A673 (cell line): ENCODE results near the gene PFKFB2. TPM values are rescaled to one million over a fixed set of nuclear protein-coding genes. Genes with fewer than 3 reads are reported as not detected.

ENCODE experiments used
- BruUV-seq: library from RNA; stranded (reverse); fragments of 400-500 nt; replicated peaks from 2 replicates; lab custom pipeline; 2021; lab: Mats Ljungman, UMichigan
- CTCF ChIA-PET: fragments of 300-600 bp; sonication (Branson Sonifier 250); formaldehyde crosslinking; loops from one replicate; lab custom pipeline; 2022; ENCODE audit warnings: antibody characterized with exemption; lab: Charles Lee
- POLR2A ChIA-PET: fragments of 300-600 bp; sonication (Branson Sonifier 250); formaldehyde crosslinking; loops from one replicate; lab custom pipeline; 2022; ENCODE audit warnings: antibody characterized with exemption; ENCODE audit not compliant: low non-redundant PET; lab: Charles Lee
- DNase-seq: peaks from one replicate; pipeline ENCODE4 v3.0.0-alpha.2; 2015; ENCODE audit warnings: low spot score
- H3K27ac ChIP-seq: fragments of 200-600 bp; sonication (generic); 2 replicates; pipeline ENCODE4 v1.5.1; 2016; ENCODE audit warnings: mixed run types, low read depth, mild to moderate bottlenecking, mixed read lengths, antibody characterized with exemption, low read length; ENCODE audit not compliant: poor library complexity, severe bottlenecking
- H3K27me3 ChIP-seq: fragments of 200-600 bp; sonication (generic); replicated peaks from 2 replicates; pipeline ENCODE4 v1.6.1; 2017; ENCODE audit warnings: mixed run types, low read depth, mild to moderate bottlenecking, mixed read lengths, antibody characterized with exemption, low read length; ENCODE audit not compliant: insufficient read depth, poor library complexity
- H3K36me3 ChIP-seq: fragments of 200-600 bp; sonication (generic); 2 replicates; pipeline ENCODE4 v1.6.1; 2016; ENCODE audit warnings: mixed run types, mild to moderate bottlenecking, mixed read lengths, antibody characterized with exemption, low read length; ENCODE audit not compliant: insufficient read depth, poor library complexity, severe bottlenecking
- H3K4me1 ChIP-seq: fragments of 200-600 bp; sonication (generic); 2 replicates; pipeline ENCODE4 v1.6.1; 2017; ENCODE audit warnings: mixed run types, mild to moderate bottlenecking, mixed read lengths, antibody characterized with exemption, low read length; ENCODE audit not compliant: insufficient read depth, poor library complexity, severe bottlenecking
- H3K4me3 ChIP-seq: fragments of 200-600 bp; sonication (generic); 2 replicates; pipeline ENCODE4 v1.5.1; 2016; ENCODE audit warnings: low read depth, mixed run types, mild to moderate bottlenecking, mixed read lengths, low read length; ENCODE audit not compliant: poor library complexity, severe bottlenecking
- H3K9me3 ChIP-seq: fragments of 200-600 bp; sonication (generic); 2 replicates; pipeline ENCODE4 v1.6.1; 2016; ENCODE audit warnings: mixed run types, low read depth, mild to moderate bottlenecking, mixed read lengths, antibody characterized with exemption, low read length; ENCODE audit not compliant: poor library complexity, severe bottlenecking
- EZH2 ChIP-seq: fragments of 200-600 bp; sonication (generic); IDR thresholded peaks from 2 replicates; pipeline ENCODE4 v1.6.1; 2017; ENCODE audit warnings: borderline replicate concordance, low read depth, mild to moderate bottlenecking, mixed read lengths, antibody characterized with exemption, low read length; ENCODE audit not compliant: poor library complexity, severe bottlenecking
- intact Hi-C: fragments of 100-400 bp; cut with micrococcal nuclease; formaldehyde crosslinking; loops from one replicate; pipeline ENCODE4 v1.10.0; 2022; ENCODE audit not compliant: unreplicated experiment
- total RNA-seq: library from RNA; stranded (reverse); gene quantifications from 2 replicates; pipeline ENCODE4 v1.2.3, GENCODE V29; 2021
- TF ChIP-seq, protein P1 (sequence below): fragments of 300-800, 200-600 bp; sonication (generic); conservative IDR thresholded peaks from 2 replicates; pipeline ENCODE4 v1.5.1; 2017; ENCODE audit warnings: low read depth, mild to moderate bottlenecking, antibody characterized with exemption, low read length, moderate library complexity, mixed read lengths

The PFKFB2 gene
- total RNA-seq, 1 experiment from 2014 or later: 7.6 TPM

GRCh38 chr1:207018707-207019106 is 34.4 kb upstream of the PFKFB2 start:
- no peak overlapping the region for H3K27ac ChIP-seq
- intact Hi-C loops: no loop called here
- no peaks in the 10 kb centered on the region for H3K9me3 ChIP-seq
- H3K4me1 ChIP-seq: no peaks in the 10 kb centered on the region
- H3K36me3 ChIP-seq: no peaks in the 10 kb centered on the region
- TF ChIP-seq, protein P1, sequence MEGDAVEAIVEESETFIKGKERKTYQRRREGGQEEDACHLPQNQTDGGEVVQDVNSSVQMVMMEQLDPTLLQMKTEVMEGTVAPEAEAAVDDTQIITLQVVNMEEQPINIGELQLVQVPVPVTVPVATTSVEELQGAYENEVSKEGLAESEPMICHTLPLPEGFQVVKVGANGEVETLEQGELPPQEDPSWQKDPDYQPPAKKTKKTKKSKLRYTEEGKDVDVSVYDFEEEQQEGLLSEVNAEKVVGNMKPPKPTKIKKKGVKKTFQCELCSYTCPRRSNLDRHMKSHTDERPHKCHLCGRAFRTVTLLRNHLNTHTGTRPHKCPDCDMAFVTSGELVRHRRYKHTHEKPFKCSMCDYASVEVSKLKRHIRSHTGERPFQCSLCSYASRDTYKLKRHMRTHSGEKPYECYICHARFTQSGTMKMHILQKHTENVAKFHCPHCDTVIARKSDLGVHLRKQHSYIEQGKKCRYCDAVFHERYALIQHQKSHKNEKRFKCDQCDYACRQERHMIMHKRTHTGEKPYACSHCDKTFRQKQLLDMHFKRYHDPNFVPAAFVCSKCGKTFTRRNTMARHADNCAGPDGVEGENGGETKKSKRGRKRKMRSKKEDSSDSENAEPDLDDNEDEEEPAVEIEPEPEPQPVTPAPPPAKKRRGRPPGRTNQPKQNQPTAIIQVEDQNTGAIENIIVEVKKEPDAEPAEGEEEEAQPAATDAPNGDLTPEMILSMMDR: no peak
- TF ChIP-seq EZH2: no peak
- CTCF ChIA-PET: no interaction called here
- no TSS peak for BruUV-seq
- POLR2A ChIA-PET: no interaction called here
- no peak overlapping the region for H3K4me3 ChIP-seq
- peaks cover 7% of the 10 kb centered on the region for H3K27me3 ChIP-seq
- DNase-seq: no peak

DNA sequence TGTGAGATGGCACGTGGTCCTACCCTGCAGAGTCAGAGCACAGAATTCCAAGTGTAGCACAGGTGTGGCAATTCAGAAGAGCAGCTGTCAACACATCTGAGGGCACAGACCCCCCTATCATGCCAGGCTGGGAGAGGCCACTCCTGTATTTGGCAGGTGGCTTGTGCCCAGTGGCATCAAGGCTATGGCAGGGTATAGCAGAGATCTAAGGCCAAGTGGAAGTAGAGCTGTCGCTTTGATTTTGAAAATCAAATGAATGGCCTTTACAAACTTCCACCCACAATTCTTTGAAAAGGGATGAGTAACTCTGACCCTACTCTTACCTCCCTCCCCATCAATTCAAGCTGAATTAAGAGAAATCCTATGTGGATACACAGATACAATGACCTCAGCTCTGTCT is 33.9 kb upstream of the PFKFB2 start:
- H3K36me3 ChIP-seq: no peaks in the 10 kb centered on the region
- H3K4me3 ChIP-seq: no peak overlapping the region
- TF ChIP-seq EZH2: no peak
- TF ChIP-seq, protein P1: no peak
- H3K9me3 ChIP-seq: no peaks in the 10 kb centered on the region
- intact Hi-C loops: no loop called here
- DNase-seq: no peak
- BruUV-seq: no TSS peak
- no peak overlapping the region for H3K27ac ChIP-seq
- H3K27me3 ChIP-seq: peaks cover 2% of the 10 kb centered on the region
- ChIA-PET POLR2A (no interaction called here), CTCF (no interaction called here)
- no peaks in the 10 kb centered on the region for H3K4me1 ChIP-seq

GRCh38 chr1:207019661-207020060 is 33.4 kb upstream of the PFKFB2 start:
- Histone ChIP-seq H3K27ac (no peak overlapping the region), H3K36me3 (no peaks in the 10 kb centered on the region), H3K4me3 (no peak overlapping the region), H3K27me3 (no peaks in the 10 kb centered on the region), H3K9me3 (no peaks in the 10 kb centered on the region), H3K4me1 (no peaks in the 10 kb centered on the region)
- no TSS peak for BruUV-seq
- POLR2A ChIA-PET: no interaction called here
- DNase-seq: no peak
- TF ChIP-seq, protein P1: no peak
- TF ChIP-seq EZH2: no peak
- intact Hi-C loops: no loop called here
- CTCF ChIA-PET: no interaction called here
